ENCODE measurements around the gene IHH.

- no peak for TF ChIP-seq CTCF (IDR thresholded peaks at IDR 0.05 in 4 of 5, conservative IDR thresholded peaks at IDR 0.05 in 1 of 5)
- no peak for TF ChIP-seq POLR2A (IDR thresholded peaks at IDR 0.05)
These were observed 37.6 kb downstream of the IHH start for GRCh38 chr2:219023045-219023605.
